Upper lobe of left lung (tissue), 6 donors: Measurements from ENCODE around the gene CLTA. TPM values are rescaled to one million over a fixed set of nuclear protein-coding genes. Genes with fewer than 3 reads are reported as not detected.

Source experiments
- ATAC-seq, 2 donors: fragments of 200-7000 bp; cut with Tn5 transposase; one replicate each; pipeline ENCODE4 v1.9.1; 2022; ENCODE audit warnings: mild to moderate bottlenecking in 2 of 2, moderate library complexity in 2 of 2; ENCODE audit not compliant: low FRiP score in 2 of 2
- DNase-seq, 2 donors: peaks; one replicate each; pipeline ENCODE4 v3.0.0-alpha.2; 2019 to 2020
- H3K27ac ChIP-seq, 4 donors: fragments of 200-600 bp; sonication (generic); one replicate each; pipeline ENCODE4 v1.5.1; 2016 to 2019
- H3K27me3 ChIP-seq, 4 donors: fragments of 200-600 bp; sonication (generic); one replicate each; pipeline ENCODE4 v1.5.1; 2017 to 2019
- H3K36me3 ChIP-seq, 4 donors: fragments of 200-600 bp; sonication (generic); one replicate each; pipeline ENCODE4 v1.5.1; 2016 to 2019
- H3K4me1 ChIP-seq, 4 donors: fragments of 200-600 bp; sonication (generic); one replicate each; pipeline ENCODE4 v1.5.1; 2018 to 2019
- H3K4me3 ChIP-seq, 4 donors: fragments of 200-600 bp; sonication (generic); one replicate each; pipeline ENCODE4 v1.5.1; 2017 to 2019; ENCODE audit warnings: mild to moderate bottlenecking in 2 of 4, moderate library complexity in 1 of 4
- H3K9me3 ChIP-seq, 4 donors: fragments of 200-600 bp; sonication (generic); one replicate each; pipeline ENCODE4 v1.5.1; 2018 to 2019
- EP300 ChIP-seq, 4 donors: sonication (generic); formaldehyde crosslinking; IDR thresholded peaks; one replicate each; pipeline ENCODE4 v1.5.1; 2017; ENCODE audit warnings: antibody characterized with exemption in 4 of 4, control low read depth in 2 of 4
- POLR2A ChIP-seq, 4 donors: fragments of 450-650 bp; IDR thresholded peaks; one replicate each; pipeline ENCODE4 v1.5.1; 2016 to 2017; ENCODE audit warnings: antibody characterized with exemption in 4 of 4, mild to moderate bottlenecking in 2 of 4
- POLR2AphosphoS5 ChIP-seq, 2 donors: sonication (generic); formaldehyde crosslinking; IDR thresholded peaks; one replicate each; pipeline ENCODE4 v1.5.1; 2017; ENCODE audit warnings: antibody characterized with exemption in 2 of 2
- WGBS, 2 donors: methylation state at CpG; one replicate each; pipeline ENCODE4 v1.1.5; 2017 to 2018; 5-methylcytosine and 5-hydroxymethylcytosine counted together
- total RNA-seq, 6 donors: library from RNA; depleted of rRNA in 4 of 6; stranded (reverse); fragments of >200 nt in 4 of 6; gene quantifications; one replicate each; pipeline versions ENCODE4 v1.1.0 to v1.2.1, GENCODE V29; 2016 to 2021
- TF ChIP-seq, protein P1 (sequence below), 6 experiments: fragments of 450-650 bp in 4 of 6; fragments of 200-600 bp in 2 of 6; sonication (generic) in 2 of 6; IDR thresholded peaks; one replicate each; pipeline ENCODE4 v1.5.1; 2016 to 2019; ENCODE audit warnings: antibody characterized with exemption in 6 of 6
- donor health status: DM: no; HTN: no; CAD: no; lungs with moderate emphysema.
- donor health status: DM: no; HTN: yes; CAD: no; lungs with severe emphysema.

The CLTA gene
- total RNA-seq, 6 donors from 2014 or later, result 120 to 218 (median 192) TPM

DNA sequence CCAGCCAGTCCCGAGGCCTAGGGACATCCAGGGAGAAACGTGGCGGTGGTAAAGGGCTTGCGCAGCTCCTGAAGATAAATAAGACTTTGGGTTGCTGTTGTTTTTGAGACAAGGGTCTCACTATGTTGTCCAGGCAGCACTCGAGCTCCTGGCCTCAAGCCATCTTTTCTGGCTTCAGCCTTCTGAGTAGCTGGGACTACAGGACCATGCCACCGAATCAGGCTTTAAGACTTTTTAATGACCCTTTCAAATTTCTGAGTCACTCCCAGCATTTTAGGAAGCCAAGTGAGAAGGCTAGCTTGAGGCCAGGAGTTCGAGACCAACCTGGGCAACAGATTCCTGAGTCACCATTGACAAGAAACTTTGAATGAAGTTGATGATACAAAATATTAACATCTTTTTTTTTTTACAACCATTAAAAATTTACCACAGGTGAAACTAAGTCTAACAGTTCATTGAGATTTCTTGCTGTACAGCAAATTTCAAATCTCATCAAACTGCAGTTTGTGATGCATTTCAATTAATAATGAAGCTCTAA lies 68.3 kb downstream of the CLTA start:
- Histone ChIP-seq H3K27me3 (no peaks in the 10 kb centered on the region), H3K36me3 (no peaks in the 10 kb centered on the region), H3K4me3 (peak overlapping the region; percentile 98 to 99 (median 98)), H3K27ac (peak overlapping the region; percentile 98 to 99 (median 98)), H3K9me3 (no peaks in the 10 kb centered on the region), H3K4me1 (peaks cover 5 to 20% (median 12%) of the 10 kb centered on the region in 4 donors)
- no peak for ATAC-seq
- 44 to 60% methylated on average over 3 to 7 of the region's 7 CpGs for WGBS, 2 donors
- TF ChIP-seq, protein P1, sequence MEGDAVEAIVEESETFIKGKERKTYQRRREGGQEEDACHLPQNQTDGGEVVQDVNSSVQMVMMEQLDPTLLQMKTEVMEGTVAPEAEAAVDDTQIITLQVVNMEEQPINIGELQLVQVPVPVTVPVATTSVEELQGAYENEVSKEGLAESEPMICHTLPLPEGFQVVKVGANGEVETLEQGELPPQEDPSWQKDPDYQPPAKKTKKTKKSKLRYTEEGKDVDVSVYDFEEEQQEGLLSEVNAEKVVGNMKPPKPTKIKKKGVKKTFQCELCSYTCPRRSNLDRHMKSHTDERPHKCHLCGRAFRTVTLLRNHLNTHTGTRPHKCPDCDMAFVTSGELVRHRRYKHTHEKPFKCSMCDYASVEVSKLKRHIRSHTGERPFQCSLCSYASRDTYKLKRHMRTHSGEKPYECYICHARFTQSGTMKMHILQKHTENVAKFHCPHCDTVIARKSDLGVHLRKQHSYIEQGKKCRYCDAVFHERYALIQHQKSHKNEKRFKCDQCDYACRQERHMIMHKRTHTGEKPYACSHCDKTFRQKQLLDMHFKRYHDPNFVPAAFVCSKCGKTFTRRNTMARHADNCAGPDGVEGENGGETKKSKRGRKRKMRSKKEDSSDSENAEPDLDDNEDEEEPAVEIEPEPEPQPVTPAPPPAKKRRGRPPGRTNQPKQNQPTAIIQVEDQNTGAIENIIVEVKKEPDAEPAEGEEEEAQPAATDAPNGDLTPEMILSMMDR (IDR thresholded peaks at IDR 0.05), result no peak
- TF ChIP-seq POLR2AphosphoS5 (IDR thresholded peaks at IDR 0.05) (no peak), POLR2A (IDR thresholded peaks at IDR 0.05) (no peak), EP300 (IDR thresholded peaks at IDR 0.05) (no peak)
- no peak for DNase-seq

Other genes starting within 250 kb of the CLTA start
- gene OR2S2, start 232.8 kb upstream of the CLTA start, total RNA-seq, result not detected
- gene RECK, start 154.0 kb upstream of the CLTA start, total RNA-seq, result 10 to 100 TPM in 4 of 6 donors, 1 to 10 TPM in 2; 8.4 to 17.6 (median 11.0) TPM
- gene GLIPR2, start 54.2 kb upstream of the CLTA start, total RNA-seq, result 100 to 1,000 TPM in 1 of 6 donors, 10 to 100 TPM in 5; 39.6 to 131 (median 66.0) TPM
- gene CCIN, start 21.5 kb upstream of the CLTA start, total RNA-seq, result 1 to 10 TPM in 1 of 6 donors, under 1 TPM in 4, not detected in 1; 0.30 to 1.4 (median 0.49) TPM
- 10 to 100 TPM in 4 of 6 donors, 1 to 10 TPM in 2; 9.0 to 23.6 (median 13.4) TPM for gene GNE, start 67.5 kb downstream of the CLTA start, total RNA-seq
- 10 to 100 TPM; 17.4 to 41.9 (median 34.3) TPM for gene RNF38, start 209.3 kb downstream of the CLTA start, total RNA-seq